Fibroblast of skin of abdomen (primary cell): ENCODE measurements around the gene HNRNPAB.
"Not testable (repeated sequence)": the region's sequence is repeated elsewhere in the genome, so short reads cannot be mapped to it uniquely, and the experiment has no call there.

ENCODE experiments used
- DNase-seq: peaks from one replicate; pipeline ENCODE4 v3.0.0-alpha.2; 2013

Gene HNRNPAB

DNA sequence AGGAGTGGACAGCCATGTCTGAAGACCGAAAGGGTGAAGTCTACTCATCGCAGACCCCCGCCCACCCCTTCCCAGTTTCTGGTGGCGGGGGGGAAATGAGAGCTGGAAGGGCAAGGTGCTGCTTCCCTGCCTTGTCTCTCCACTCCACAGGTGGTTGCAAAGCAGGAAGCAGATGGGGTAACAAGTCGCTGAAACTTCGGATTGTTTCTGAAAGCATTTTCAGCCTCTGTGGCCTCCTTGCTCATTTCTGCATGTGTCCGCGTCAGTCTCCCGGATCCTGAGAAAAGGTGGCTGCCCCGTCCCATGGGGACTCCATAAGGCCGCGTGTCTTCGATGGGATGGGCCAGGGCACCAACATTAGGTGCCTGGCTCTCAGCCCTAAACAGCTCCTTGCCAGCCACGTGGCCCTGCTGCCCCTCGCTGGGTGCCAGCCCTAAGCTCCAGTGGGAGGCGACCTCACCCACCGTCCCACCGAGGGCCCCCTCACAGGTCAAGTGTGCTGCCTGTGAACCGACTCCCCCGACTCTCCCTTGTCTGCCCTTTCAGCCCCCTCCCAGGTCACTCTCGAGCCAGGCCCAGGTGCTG, 27.3 kb downstream of the HNRNPAB start:
- no peak for DNase-seq

DNA sequence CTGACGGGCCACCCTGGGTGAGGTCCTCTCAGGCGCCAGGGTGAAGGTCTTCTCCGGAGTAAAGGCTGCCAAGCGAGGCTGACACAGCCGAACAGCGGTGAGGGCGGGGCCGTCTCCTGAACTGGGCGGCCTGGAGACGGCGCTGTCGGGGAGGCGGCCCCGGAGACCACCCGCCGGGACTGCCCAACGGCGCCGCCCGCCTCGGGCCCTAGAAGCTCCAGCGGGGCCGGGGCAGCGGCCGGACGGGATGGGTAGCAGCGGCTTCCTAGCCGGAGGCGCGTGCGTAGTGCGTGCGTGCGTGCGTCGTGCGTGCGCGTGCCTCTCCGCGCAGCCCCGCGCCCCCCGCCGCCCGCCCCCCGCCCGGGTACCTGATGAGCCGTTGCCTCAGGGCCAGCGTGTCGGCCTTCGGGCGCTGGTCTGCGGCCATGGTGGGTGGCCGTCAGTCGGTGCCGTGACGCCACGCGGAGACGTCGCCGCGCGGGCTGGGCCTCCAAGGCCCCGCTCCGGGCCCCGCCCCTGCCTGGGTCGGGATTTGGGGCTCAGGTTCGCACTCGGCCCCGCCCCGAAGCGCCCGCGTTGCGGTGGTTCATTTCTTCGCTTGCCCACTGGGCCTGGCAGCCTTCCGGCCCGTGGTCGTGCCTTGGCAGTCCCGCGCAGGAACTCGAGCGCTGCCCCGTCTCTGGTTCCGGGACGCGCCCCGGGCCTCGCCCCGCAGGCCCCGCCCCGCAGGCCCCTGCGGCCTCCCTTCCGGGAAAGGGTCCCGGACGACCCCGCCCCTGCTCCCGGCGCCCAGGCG, 28.0 kb downstream of the HNRNPAB start, which contains the start of gene PHYKPL:
PHYKPL (minus strand) TSS at position 679 of the 796 bp plus-strand sequence; CDS start at position 427, 252 bp downstream.
- peak; percentile 70 for DNase-seq

DNA sequence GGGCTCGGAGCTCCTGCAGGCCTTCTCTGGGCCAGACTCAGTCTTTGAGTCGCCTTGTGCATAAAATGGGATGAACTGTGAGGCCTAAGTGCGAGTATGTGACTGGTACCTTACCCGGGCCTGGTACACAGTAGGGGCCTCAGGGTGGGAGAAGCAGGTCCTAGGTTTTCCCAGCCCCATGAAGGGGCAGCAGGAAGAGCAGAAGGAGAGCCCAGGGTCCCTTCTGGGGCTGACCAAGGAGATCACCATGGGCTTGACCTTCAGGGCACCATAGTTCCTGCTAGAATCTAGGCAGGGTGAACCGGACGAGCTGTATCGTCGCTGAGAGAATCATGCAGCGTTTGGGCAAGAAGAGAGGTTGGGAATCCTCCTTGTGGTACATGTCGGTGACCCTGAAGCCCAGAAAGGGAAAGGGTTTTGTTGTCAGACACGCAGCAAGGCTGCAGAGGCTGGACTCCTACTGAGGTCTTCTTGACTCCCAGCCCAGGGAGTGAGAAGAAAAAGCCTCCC, 28.6 kb downstream of the HNRNPAB start:
- no peak for DNase-seq

DNA sequence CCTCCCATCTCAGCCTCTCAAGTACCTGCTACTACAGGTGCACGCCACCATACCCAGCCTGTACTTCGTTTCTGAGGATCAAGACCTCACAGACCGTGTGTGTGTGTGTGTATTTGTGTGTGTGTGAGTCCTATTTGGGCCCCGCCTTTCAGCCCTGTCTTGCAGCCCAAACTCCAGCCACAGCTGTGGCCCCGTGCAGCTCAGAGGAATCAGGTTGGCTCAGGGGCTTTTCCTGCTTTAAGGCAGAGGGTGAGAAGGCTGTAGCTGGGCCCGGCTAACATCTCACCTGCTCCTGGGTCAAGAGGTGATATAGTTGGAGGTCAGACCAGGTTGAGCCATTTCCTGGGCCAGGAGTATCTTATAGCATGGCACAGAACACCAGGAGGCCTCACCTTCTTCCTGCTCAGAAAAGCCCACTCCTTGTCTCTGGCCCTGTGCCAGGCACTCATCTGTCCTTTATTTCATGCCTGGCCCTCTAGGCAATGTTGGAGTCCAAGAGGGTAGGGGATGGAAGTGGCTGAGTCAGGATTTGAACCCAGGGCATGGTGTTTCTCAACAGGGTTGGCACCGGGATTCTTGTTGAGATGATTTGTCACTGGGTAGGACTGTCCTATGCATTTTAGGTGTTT, 29.9 kb downstream of the HNRNPAB start:
- no peak for DNase-seq

- DNase-seq: peak; percentile 50
Measured at GRCh38 chr5:178234750-178235587, 30.6 kb downstream of the HNRNPAB start.

DNA sequence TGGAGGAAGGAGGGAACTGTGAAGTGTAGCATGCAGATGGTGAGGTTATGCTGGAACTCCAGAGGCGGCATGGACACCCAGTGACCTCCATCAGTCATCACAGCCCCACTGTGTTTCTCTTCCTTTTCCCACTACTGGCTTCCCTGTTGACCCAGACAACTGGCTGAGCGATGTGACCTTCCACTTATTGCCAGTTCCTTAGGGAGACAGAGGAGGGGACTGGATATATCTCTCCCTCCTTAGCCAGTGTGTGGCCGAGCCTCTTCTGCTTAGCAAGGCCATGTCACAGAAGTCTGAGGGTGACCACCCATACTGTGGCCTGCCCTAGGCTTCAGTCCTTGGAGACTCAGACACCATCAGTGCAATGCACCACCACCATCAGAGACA, 31.2 kb downstream of the HNRNPAB start:
- no peak for DNase-seq

DNA sequence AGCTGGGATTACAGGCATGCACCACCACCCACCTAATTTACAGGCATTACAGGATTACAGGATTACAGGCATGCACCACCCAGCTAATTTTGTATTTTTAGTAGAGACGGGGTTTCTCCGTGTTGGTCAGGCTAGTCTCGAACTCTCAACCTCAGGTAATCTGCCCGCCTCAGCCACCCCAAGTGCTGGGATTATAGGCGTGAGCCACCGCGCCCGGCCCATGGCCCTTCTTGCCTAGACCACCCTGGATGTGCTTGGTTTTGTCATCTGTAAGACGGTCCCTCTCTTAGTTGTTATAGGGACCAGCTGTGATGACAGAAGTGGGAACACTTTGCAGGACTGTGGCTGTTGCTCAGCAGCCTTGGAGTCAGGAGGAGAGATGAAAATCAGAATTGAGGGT, 31.8 kb downstream of the HNRNPAB start:
- no peak for DNase-seq

DNA sequence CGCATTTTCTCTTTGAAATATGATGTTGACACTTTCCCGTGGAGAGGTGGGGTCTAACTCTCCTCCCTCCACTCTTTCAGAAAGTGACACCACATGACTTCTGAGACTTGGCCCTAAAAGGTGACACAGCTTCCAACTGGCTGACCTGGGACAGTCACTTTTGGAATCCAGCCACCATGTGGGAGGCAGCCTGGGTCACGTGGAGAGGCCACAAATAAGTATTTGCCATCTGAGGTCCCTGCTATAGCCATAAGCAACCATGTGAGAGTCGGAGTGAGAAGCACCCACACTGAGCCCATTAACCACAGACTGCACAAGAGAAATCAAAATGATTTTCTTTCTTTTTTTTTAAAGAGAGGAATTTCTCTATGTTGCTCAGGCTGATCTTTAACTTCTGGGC, 32.3 kb downstream of the HNRNPAB start:
- DNase-seq: no peak

GRCh38 chr5:178237431-178238312, 33.3 kb downstream of the HNRNPAB start:
- no peak for DNase-seq

- no peak for DNase-seq
Measured at GRCh38 chr5:178238313-178238635, 33.9 kb downstream of the HNRNPAB start.

- DNase-seq: no peak
Measured at GRCh38 chr5:178238711-178239592, 34.6 kb downstream of the HNRNPAB start.

DNA sequence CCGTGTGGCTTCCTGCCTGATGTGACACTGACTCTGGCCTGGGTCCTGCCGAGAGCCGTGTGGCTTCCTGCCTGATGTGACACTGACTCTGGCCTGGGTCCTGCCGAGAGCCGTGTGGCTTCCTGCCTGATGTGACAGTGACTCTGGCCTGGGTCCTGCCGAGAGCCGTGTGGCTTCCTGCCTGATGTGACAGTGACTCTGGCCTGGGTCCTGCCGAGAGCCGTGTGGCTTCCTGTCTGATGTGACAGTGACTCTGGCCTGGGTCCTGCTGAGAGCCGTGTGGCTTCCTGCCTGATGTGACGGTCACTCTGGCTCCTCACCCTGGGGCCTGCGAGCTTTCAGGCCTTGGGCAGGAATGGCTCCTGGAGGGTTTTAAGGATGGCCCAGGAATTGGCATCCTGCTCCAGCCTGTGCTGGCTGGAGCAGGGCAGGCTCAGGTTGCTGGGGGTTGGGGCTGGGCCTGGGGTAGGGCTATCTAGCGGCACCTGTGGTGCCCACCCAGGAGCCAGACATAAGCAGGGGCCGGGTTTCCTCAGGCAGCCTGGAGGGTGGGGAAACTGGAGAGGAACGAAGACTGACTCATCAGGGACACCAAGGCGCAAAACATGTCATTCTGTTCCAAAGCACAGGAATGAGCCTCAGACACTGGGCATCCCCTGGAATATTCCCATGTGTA, 35.4 kb downstream of the HNRNPAB start:
- DNase-seq: not testable (repeated sequence)

- DNase-seq: no peak
Measured at GRCh38 chr5:178240341-178240741, 36.0 kb downstream of the HNRNPAB start.

DNA sequence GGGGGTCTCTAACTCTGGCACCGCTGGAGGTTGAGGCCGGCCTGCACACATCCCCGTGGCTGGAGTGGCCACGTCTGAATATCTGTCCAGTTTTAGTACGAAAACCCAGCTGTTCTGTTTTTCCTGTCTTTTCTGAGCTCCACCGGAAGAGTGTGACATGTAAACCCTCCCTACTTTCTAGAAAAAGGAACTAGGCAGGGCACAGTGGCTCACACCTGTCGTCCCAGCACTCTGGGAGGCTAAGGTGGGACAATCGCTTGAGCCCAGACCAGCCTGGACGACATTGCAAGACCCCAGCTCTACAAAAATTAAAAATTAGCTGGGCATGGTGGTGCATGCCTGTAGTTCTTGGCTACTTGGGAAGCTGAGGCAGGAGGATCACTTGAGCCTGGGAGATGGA, 36.4 kb downstream of the HNRNPAB start:
- DNase-seq: no peak

- no peak for DNase-seq
Measured at GRCh38 chr5:178241231-178241663, 36.9 kb downstream of the HNRNPAB start.

DNA sequence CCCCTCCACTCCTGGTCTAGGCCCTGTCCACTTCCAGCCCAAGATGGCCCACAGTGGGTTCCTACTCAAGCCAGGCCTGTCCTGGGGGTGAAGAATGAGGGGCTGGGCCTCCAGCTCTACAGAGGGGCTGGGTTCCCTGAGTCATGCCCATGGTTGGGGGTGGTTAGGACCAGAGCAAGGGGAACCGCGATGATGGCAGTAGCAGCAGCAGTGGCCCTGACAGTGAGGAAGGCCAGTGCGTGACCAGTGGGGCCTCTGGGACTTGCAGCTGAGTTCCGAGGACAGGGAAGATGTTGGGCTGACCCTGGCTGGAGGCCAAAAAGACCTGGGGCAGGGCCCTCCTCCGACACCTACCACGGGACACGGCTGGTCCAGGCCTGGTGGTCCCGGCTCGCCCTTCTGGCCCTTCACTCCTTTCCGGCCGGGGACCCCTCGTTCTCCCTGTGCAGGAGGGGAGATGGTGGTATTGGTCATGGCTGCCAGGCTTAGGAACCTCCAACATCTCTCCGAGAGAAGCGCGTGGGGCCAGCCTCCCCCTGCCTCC, 37.4 kb downstream of the HNRNPAB start:
- DNase-seq: no peak

DNA sequence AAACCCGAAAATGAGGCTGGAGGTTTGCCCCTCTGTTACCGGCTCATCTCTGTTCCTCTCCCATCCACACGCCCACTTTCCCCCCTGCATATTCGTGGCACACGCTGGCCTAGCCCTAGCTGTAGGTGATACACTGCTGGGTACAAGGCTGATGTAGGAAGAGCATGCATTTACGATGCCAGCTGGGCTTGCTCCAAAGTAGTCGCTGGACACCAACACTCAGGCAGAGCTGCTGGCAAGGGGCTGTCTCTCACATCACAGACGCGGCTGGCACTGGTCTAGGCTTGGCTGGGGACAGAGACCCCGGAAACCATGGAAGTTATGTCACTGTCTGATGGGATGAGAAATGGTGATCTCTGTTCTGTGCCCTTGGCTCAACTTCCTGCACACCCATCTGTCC, 38.1 kb downstream of the HNRNPAB start:
- no peak for DNase-seq

- peak; percentile 6 for DNase-seq
Measured at GRCh38 chr5:178244576-178244975, 40.2 kb downstream of the HNRNPAB start.

GRCh38 chr5:178245389-178245788, 41.1 kb downstream of the HNRNPAB start:
- DNase-seq: no peak
